Ovary (tissue), 3 donors: ENCODE measurements around the gene ANKMY1.

Experiments used
- CTCF ChIP-seq, 3 donors: fragments of 450-650 bp in 2 of 3; fragments of 200-600 bp in 1 of 3; IDR thresholded peaks; one replicate each; pipeline versions ENCODE4 v1.5.1 to v1.8.0; 2016 to 2022; ENCODE audit warnings: antibody characterized with exemption in 3 of 3, mild to moderate bottlenecking in 1 of 3
- EP300 ChIP-seq: sonication (generic); formaldehyde crosslinking; IDR thresholded peaks from one replicate; pipeline ENCODE4 v1.6.1; 2017; ENCODE audit warnings: antibody characterized with exemption
- POLR2A ChIP-seq: fragments of 450-650 bp; IDR thresholded peaks from one replicate; pipeline ENCODE4 v1.6.1; 2017; ENCODE audit warnings: antibody characterized with exemption, mild to moderate bottlenecking, moderate library complexity
- donor health status: DM: no; HTN: no; CAD: no.

- TF ChIP-seq CTCF (IDR thresholded peaks at IDR 0.05) (no peak), EP300 (no peak), POLR2A (no peak)
These were observed 93.8 kb downstream of the ANKMY1 start for GRCh38 chr2:240463866-240464481.
